Lower lobe of right lung (tissue), 2 donors: ENCODE measurements around the gene MAPK11. TPM values are rescaled to one million over a fixed set of nuclear protein-coding genes. Genes with fewer than 3 reads are reported as not detected.
A peak's percentile ranks its signal among the peaks of the same experiment; 100 is the strongest.

ENCODE experiments used
- ATAC-seq, 2 donors: fragments of 200-7000 bp; cut with Tn5 transposase; one replicate each; pipeline ENCODE4 v1.9.1; 2020 to 2022; ENCODE audit warnings: mild to moderate bottlenecking in 2 of 2, moderate library complexity in 2 of 2
- DNase-seq: peaks from one replicate; pipeline ENCODE4 v3.0.0-alpha.2; 2020
- H3K27ac ChIP-seq: fragments of 200-600 bp; one replicate; pipeline ENCODE4 v1.8.0; 2022
- H3K27me3 ChIP-seq: fragments of 200-600 bp; one replicate; pipeline ENCODE4 v1.8.0; 2022; ENCODE audit warnings: low read depth
- H3K36me3 ChIP-seq: fragments of 200-600 bp; one replicate; pipeline ENCODE4 v1.8.0; 2022; ENCODE audit warnings: mild to moderate bottlenecking
- H3K4me1 ChIP-seq: fragments of 200-600 bp; one replicate; pipeline ENCODE4 v1.8.0; 2022
- H3K4me3 ChIP-seq: fragments of 200-600 bp; one replicate; pipeline ENCODE4 v1.8.0; 2022; ENCODE audit warnings: mild to moderate bottlenecking
- H3K9me3 ChIP-seq: fragments of 200-600 bp; one replicate; pipeline ENCODE4 v1.8.0; 2022
- intact Hi-C: fragments of 100-400 bp; cut with DNase I; formaldehyde crosslinking; loops from one replicate; pipeline ENCODE4 v1.11.0; 2022
- total RNA-seq: library from RNA; stranded (reverse); fragmentation: NEBNext Ultra II Directional; extraction: Animal tissue kit (Norgen Biotek cat#: 25700); gene quantifications from one replicate; pipeline ENCODE4 v1.2.1, GENCODE V29; 2021
- TF ChIP-seq, protein P1 (sequence below): fragments of 200-600 bp; IDR thresholded peaks from one replicate; pipeline ENCODE4 v1.8.0; 2022; ENCODE audit warnings: antibody characterized with exemption, mild to moderate bottlenecking
- donor health status: DM: no; HTN: yes; CAD: no; lungs with severe emphysema.

MAPK11 gene
- total RNA-seq, 1 donor from 2014 or later, result 13.1 TPM

DNA sequence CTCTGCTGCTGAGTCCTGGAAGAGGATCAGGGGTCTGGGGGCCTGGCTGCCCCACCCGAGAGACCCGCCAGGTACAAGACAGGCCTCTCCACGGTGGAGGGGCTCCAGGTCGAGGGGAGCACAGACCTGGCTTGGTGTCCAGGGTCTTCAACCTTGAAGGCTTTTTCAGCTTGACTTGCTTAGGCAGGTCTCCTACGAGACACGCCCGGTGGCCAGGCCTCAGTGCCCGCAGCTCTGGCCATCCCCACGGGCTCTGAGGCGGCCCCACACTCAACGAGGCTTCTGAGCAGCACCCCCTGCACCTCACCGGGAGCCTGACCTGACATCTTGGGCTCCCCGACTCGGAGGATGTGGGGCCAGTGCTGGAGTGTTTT lies 43.9 kb upstream of the MAPK11 start:
- H3K27me3 ChIP-seq, result no peaks in the 10 kb centered on the region
- peak; percentile 46 for DNase-seq
- H3K36me3 ChIP-seq, result no peaks in the 10 kb centered on the region
- intact Hi-C loops, result no loop called here
- TF ChIP-seq, protein P1, sequence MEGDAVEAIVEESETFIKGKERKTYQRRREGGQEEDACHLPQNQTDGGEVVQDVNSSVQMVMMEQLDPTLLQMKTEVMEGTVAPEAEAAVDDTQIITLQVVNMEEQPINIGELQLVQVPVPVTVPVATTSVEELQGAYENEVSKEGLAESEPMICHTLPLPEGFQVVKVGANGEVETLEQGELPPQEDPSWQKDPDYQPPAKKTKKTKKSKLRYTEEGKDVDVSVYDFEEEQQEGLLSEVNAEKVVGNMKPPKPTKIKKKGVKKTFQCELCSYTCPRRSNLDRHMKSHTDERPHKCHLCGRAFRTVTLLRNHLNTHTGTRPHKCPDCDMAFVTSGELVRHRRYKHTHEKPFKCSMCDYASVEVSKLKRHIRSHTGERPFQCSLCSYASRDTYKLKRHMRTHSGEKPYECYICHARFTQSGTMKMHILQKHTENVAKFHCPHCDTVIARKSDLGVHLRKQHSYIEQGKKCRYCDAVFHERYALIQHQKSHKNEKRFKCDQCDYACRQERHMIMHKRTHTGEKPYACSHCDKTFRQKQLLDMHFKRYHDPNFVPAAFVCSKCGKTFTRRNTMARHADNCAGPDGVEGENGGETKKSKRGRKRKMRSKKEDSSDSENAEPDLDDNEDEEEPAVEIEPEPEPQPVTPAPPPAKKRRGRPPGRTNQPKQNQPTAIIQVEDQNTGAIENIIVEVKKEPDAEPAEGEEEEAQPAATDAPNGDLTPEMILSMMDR, result no peak
- no peak for ATAC-seq
- no peaks in the 10 kb centered on the region for H3K9me3 ChIP-seq
- peaks cover 38% of the 10 kb centered on the region for H3K4me1 ChIP-seq
- H3K27ac ChIP-seq, result peak overlapping the region; percentile 61
- H3K4me3 ChIP-seq, result peak overlapping the region; percentile 43

DNA sequence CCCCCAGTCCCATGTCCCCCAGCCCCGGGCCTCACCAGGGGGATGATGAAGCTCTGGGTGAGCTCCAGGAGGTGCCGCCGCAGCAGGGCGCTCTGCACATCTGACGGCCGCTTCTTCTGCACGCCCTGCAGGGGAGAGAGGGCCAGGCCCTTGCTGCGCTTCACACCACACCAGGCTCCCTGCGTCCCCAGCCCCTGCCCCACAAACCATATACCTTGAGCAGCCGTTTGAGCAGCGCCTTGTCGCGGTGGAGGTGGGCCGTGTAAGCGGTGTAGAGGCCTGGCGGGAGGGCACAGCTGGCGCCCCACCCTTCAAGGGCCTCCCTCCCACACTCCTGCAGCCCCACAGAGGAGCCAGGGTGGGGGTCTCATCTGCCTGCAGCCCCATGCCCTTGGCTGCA lies 43.4 kb upstream of the MAPK11 start:
- Histone ChIP-seq H3K9me3 (no peaks in the 10 kb centered on the region), H3K27me3 (no peaks in the 10 kb centered on the region), H3K27ac (no peak overlapping the region), H3K4me1 (peaks cover 42% of the 10 kb centered on the region), H3K4me3 (no peak overlapping the region), H3K36me3 (no peaks in the 10 kb centered on the region)
- no peak for ATAC-seq
- peak; percentile 41 for DNase-seq
- TF ChIP-seq, protein P1, result no peak
- intact Hi-C loops, result no loop called here

DNA sequence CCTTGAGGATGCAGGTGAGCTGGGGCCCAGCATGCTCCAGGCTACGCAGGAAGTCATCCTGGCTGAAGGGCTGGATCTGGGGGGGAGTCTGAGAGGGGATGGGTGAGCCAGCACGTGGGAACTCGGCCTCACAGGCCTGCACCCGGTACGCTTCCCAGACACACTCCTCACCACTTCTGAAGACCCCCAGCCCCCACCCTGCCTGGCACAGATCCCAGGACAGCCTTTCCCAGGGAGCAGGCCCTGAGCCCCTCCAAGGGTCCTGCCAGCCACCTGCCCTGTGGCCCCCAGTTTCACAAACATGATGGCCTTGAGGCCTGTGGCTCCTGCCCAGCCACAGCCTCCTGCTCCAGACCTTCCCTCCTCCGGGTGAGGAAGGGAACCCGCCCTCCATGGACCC lies 42.8 kb upstream of the MAPK11 start:
- Histone ChIP-seq H3K9me3 (no peaks in the 10 kb centered on the region), H3K36me3 (no peaks in the 10 kb centered on the region), H3K27me3 (no peaks in the 10 kb centered on the region), H3K4me3 (no peak overlapping the region), H3K27ac (no peak overlapping the region), H3K4me1 (peaks cover 48% of the 10 kb centered on the region)
- peak; percentile 35 for DNase-seq
- TF ChIP-seq, protein P1, result no peak
- intact Hi-C loops, result no loop called here
- ATAC-seq, result no peak

DNA sequence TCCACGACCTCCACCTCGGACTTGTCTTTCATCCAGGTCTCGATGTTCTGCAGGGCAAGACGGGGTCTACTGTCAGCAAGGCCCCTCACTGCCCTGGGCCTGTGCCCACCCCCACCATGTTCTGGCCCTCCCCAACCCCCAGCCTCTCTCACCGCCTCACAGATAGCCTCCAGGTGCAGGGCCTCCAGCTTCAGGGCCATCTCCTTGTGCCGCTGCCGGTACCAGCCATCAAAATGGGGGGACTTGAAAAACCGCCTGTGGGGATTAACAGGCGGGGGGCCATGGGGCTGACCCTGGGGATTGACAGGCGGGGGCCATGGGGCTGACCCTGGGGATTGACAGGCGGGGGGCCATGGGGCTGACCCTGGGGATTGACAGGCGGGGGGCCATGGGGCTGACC lies 42.2 kb upstream of the MAPK11 start:
- Histone ChIP-seq H3K4me1 (peaks cover 51% of the 10 kb centered on the region), H3K36me3 (no peaks in the 10 kb centered on the region), H3K4me3 (no peak overlapping the region), H3K27ac (no peak overlapping the region), H3K27me3 (no peaks in the 10 kb centered on the region), H3K9me3 (no peaks in the 10 kb centered on the region)
- DNase-seq (no peak), ATAC-seq (no peak)
- TF ChIP-seq, protein P1, result no peak
- intact Hi-C loops, result no loop called here

DNA sequence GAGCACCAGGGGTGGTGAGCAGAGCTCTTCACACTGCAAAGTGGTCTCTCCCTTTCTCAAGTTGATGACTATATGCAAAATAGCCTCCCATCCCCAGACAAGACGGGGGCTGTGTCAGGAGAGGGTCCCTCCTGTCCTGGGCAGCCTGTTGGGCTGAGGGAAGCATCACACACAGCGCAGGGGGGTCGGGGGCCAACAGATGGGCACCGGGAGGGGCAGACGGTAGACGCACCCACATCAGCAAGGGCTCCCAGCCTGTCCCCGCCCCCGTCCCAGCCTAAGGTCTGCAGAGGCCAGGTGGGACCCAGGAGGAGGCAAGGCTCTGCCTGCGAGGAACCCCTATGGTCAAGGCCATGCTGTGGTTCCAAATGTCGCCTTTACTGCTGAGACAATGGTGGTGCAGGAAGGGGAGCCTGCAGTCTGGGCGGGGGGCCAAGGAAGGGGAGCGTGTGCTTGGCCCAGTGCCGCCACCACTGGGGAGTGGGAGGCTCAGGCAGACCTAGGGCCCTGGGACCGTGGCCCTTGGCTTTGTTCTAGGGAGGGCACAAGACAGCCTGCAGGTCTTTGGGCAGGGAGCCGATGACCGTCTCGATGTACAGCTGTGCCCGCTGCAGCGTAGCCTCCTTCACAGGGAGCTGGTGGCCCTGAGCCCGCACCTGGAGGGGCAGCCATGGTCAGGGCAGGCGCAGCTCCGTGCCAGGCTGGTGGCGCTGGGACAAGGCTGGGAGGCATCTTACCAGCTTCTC lies 41.6 kb upstream of the MAPK11 start:
- TF ChIP-seq, protein P1, result no peak
- peaks cover 51% of the 10 kb centered on the region for H3K4me1 ChIP-seq
- H3K9me3 ChIP-seq, result no peaks in the 10 kb centered on the region
- H3K36me3 ChIP-seq, result no peaks in the 10 kb centered on the region
- ATAC-seq (no peak), DNase-seq (peak; percentile 47)
- no peak overlapping the region for H3K27ac ChIP-seq
- no peak overlapping the region for H3K4me3 ChIP-seq
- intact Hi-C loops, result no loop called here
- no peaks in the 10 kb centered on the region for H3K27me3 ChIP-seq
